Hindlimb muscle (tissue), 1 donor: Measurements from ENCODE around the gene THSD7A. TPM values are rescaled to one million over a fixed set of nuclear protein-coding genes. Genes with fewer than 3 reads are reported as not detected.
A peak's percentile ranks its signal among the peaks of the same experiment; 100 is the strongest.

ENCODE experiments used
- DNase-seq: peaks from one replicate; pipeline ENCODE4 v3.0.0-alpha.2; 2013
- polyA plus RNA-seq: library from polyadenylated mRNA; unstranded; fragments of 120-200 nt; gene quantifications from one replicate; pipeline ENCODE4 v1.2.1, GENCODE V29; 2013; ENCODE audit not compliant: insufficient read length

THSD7A gene, protein sequence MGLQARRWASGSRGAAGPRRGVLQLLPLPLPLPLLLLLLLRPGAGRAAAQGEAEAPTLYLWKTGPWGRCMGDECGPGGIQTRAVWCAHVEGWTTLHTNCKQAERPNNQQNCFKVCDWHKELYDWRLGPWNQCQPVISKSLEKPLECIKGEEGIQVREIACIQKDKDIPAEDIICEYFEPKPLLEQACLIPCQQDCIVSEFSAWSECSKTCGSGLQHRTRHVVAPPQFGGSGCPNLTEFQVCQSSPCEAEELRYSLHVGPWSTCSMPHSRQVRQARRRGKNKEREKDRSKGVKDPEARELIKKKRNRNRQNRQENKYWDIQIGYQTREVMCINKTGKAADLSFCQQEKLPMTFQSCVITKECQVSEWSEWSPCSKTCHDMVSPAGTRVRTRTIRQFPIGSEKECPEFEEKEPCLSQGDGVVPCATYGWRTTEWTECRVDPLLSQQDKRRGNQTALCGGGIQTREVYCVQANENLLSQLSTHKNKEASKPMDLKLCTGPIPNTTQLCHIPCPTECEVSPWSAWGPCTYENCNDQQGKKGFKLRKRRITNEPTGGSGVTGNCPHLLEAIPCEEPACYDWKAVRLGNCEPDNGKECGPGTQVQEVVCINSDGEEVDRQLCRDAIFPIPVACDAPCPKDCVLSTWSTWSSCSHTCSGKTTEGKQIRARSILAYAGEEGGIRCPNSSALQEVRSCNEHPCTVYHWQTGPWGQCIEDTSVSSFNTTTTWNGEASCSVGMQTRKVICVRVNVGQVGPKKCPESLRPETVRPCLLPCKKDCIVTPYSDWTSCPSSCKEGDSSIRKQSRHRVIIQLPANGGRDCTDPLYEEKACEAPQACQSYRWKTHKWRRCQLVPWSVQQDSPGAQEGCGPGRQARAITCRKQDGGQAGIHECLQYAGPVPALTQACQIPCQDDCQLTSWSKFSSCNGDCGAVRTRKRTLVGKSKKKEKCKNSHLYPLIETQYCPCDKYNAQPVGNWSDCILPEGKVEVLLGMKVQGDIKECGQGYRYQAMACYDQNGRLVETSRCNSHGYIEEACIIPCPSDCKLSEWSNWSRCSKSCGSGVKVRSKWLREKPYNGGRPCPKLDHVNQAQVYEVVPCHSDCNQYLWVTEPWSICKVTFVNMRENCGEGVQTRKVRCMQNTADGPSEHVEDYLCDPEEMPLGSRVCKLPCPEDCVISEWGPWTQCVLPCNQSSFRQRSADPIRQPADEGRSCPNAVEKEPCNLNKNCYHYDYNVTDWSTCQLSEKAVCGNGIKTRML (N-terminal part only)
- polyA plus RNA-seq: 3.8 TPM

DNA sequence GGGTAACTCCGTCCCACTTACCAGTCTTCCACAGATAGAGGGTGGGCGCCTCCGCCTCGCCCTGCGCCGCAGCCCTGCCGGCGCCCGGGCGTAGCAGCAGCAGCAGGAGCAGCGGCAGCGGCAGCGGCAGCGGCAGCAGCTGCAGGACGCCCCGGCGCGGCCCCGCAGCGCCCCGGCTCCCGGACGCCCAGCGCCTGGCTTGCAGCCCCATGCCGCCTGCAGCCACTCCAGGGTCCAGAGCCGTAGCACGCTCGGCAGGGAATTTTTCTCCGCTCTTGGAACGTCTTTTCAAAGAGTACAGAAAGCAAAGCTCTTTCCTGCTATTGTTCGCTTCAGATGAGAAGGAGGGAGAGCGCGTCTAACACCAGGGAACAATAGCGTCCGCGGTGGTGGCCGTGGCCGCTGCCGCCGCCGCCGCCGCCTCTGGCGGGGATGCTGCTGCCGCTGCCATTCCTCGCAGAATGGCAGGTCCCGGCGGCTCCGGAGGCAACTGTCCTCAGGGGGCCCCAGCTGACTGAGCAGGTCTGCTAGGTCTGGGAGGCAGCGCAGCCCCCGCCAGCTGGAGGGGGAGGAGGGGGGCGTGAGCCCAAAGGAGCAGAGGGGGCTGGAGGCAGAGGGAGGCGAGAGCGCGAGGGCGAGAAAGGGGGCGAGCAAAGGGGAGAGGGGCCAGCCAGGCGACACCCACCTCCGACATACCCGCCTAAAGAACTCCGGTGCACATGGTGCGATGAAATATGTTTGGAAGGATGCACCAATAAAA is at the start of gene THSD7A:
TSS of gene THSD7A (minus strand) at position 463 of the 760 bp plus-strand sequence. CDS start at position 211, 252 bp downstream.
- DNase-seq: peak; percentile 54

DNA sequence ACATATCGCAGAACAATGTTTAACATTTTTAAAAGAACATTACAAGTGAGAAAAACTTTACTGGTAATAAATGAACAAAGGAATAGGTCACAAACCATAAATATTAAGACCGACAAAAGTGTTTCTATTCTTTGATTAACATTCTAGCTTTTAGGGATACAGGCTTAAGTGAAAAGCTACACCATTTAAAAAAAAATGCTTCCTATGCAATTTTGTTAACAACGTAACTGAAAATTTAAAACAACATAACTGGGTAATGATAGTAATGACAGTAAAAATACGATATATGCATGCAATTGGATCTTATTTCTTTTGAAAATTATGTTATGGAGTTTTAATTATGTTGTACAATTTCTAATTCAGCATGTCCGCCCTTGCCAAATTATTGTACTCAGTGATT is 49.7 kb upstream of the THSD7A start:
- DNase-seq: no peak

DNA sequence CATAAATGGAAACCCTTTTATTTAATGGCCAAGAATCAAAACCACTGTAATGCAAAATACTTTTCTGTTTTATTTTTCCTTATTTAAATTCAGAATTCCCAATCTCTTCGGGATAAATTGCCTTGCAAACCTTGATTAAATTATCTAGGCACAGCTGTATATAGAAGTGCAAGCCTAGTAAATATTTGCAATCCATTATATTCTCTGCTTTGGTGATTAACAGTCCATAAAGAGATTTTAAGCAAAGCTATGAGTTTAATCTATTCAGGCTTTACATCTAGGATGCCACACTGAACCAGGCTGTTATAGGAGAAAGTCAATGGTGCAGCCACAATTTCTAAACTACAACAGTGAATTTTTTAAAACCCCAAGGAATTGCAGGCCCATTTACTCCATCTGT is 43.6 kb upstream of the THSD7A start:
- DNase-seq: no peak

DNA sequence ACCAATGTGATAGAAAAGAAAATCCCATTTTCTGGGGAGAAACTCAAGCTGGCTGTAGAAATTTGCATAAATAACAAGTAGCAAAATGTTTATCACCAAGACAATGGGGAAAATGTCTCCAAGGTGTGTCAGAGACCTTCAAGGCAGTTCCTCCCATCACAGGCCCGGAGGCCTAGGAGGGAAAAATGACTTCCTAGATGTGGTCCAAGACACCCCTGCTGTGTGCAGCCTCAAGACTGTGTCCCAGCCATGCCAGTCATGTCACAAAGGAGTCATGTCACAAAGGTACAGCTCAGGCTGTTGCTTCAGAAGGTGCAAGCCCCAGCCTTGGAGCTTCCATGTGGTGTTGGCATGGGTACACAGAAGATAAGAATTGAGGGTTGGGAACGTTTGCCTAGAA is 33.7 kb upstream of the THSD7A start:
- DNase-seq: no peak

DNA sequence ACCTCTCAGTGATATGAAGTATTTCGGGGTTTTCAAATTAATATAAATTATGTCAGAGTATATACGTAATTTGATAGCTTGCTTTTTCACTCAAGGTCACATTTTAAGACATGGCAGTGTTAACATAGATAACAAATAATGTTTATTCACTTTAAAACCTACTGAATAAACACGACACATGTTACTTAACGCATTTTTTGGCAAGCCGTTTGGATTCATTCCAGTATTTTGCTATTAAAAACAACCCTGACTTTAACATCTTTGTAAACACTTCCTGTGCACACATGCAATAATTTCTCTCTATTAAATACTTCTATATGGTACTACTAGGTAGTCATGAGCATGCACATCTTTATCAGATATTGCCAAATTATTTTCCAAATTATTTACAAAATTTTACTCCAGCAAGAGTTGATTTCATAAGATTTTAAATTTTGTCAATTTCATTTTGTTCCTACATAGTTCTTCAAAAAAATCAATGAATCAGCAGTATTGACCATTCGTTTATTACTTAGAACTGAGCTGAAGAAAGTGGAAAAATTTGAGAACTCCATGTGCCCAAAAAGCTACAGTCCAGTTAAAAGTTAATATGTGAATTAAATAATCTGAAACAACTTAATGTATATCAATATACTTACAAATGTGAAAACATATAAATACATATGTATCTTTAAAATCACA is 26.8 kb upstream of the THSD7A start:
- DNase-seq: no peak

DNA sequence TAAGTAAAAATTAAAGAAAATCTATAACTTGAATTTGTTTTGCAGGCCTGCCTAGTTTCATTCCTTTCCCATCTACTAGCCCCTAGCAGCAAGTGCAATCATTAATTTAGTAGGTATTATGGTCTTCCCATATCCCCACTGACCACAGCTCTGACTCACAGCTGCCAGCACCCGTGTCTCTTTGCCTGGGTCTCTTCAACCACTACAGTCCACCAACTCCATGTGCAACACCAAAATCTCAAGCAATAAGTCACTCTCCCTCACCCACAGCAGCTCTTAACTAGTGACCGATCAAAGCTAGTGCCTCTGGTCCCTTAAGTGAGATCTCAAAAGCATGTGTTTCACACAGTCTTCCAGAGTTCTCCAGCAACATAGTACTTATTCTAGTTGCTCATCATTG is 26.0 kb upstream of the THSD7A start:
- DNase-seq: no peak

DNA sequence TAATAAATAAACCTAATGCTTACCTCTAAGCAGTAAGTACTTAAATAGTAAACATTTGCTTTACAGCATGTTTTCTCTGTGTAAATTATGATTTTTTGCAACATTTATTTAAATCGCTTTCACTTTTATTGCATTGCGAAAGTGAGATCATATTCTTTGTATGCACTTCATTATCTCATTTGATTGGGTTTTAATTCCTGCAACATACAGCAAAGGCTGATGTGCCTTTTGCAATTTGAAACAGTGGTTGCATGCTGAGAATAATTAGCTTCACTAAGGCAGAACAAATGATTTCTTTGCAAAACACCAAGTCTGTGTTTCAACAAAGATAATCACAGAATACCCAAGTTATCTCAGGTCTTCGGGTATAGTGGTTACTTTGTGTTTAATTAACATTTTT is 16.3 kb upstream of the THSD7A start:
- DNase-seq: no peak

DNA sequence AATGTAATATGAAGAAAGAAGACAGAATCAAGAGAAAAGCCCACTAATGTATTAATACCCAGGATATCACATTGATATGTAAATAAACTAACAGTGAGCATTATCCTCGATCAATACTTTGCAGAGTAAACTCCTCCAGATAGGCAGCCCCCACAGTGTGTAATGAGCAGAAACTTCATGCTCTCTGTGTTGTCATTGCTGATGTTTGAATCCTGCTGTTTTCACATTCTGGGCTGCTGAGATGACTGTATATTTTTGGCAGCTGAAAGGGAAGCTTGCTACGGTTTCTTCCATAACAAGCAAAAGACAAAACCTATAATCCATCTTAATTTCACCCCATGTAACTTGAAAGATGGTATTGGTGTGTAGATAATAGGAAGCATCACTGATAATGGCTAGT is 15.3 kb upstream of the THSD7A start:
- DNase-seq: no peak

DNA sequence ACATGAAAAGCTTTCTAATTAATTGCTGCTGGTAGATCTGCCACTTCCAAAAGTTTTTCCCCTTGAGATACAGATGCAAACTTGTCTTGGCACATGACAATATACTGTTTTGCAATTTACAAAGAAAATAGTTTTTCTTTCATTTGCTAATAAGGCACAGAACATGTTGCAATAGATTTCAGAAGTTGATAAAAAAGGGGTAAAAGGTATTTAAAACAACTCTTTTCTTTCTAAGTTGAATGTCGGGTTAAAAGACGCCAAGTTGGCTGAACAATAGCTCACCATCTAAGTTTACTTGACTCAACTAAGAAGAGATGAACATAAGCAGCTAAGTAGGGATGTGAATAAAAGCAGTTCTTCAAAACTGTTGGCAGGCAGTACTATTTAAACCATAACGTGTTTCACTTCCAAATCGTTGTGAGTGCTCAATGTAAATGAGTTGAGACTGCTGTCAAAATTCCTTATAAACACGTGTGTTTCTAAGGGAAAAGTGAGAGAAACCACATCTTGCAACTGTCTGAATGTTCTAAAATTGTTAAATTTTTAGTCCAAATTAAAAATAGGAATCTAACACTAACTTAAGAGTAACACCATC is 14.5 kb upstream of the THSD7A start:
- no peak for DNase-seq

DNA sequence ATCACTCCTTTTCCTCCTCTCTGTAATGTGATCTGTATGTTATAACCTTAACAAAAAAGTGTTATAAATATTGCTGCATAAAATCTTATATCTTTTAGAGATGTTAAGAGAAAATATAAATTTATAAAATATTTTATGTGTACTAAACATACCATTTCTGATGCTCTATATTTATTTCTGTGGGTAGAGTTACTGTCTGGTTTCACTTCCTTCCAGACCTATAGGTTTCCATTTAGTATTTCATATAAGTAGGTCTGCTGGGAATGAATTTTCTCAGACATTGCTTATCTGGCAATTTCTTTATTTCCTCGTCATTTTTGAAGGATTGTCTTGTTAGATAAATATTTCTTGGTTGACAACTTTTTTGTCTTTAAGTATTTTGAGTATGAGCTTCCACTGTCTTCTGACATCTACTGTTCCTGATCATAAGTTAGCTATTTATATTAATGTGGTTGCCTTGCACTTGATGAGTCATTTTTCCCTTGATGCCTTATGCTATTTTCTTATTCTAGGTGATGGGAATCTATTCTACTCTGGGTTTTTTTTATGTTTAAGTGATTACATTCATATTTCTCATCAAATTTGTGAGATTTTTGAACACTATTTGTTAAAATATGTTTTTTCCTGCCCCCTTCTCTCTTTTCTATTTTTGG is 11.2 kb upstream of the THSD7A start:
- DNase-seq: no peak

DNA sequence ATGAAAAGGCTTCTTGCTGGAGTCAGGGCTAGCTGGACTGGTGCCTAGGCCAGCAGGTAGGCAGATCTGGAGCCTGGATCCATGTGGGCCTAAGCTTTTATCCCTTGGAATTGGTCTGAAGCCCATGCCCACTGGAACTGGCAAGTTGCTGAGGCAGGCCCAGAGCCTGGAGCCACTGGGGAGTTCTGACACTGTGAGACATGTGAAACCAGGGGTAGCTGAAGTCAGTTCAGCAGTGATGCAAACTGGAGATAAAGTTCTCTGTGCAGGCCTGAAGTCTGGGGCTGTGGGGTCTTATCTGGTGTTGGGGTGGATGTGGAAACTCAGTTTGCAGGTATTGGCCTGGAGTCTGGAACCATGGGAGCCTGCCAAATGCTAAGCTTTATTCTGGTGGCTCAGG is 9.7 kb upstream of the THSD7A start:
- DNase-seq: no peak

DNA sequence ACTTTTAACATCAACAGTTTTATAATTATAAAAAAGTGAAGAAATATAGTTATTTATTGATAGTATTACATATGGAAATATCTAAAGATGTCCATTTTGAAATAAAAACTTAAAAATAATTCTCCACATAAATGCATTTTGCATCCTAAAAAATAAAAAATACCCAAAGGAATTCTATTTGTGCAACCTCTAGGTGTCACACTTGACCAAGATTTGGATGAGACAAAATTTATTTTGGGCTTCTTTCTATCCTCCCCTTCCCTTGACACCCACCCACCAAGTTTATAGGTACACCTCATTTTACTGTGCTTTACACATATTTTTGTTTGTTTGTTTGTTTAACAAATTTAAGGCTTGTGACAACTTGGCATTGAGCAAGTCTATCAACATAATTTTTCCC is 3.3 kb upstream of the THSD7A start:
- DNase-seq: no peak

DNA sequence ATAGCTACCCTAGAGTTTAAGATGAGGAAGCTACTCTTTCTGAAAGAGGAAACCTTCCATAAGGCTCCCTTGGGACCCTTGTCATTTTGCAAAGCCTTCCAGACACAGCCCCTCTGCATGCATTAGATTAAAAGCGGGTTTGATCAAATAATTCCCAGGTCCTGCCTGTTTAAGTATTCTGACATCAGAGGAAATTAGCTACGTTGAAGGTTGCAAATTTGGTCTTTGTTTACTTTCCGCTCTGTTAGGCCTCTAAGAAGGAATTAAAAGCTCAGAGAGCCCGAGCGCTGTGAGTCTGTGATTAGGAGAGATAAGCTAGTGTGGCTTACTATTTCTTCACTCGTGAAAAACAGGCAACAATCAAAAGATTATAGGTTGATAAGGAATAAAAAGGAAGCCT is 1.4 kb upstream of the THSD7A start:
- no peak for DNase-seq

DNA sequence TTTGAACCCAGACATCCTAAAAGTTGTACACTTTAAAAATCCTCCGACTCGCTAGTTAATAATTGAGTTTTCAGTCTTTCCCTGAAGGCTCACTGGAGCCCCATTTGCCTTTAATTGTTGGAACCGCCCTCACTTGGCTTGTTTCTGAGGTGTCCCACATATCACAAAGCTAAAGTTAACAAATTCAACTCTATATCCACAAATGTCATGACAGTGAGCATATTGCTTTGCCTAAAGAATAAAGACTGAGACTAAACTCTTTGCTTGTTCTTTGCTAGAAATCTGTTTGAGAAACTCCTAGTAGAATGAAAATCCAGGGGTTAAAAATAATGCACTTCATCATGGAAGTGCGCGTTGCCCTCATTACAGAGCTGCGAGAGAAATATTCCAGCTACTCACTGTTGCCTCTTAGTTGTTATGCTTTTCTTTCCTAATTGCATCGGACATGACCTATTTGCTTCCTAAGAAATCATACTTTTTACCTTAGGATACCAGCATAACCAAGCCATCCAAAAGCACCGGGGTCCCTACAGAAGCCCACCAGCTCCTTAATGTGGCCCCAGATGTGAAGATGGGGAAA is 752 bp downstream of the THSD7A start:
- DNase-seq: peak; percentile 26

DNA sequence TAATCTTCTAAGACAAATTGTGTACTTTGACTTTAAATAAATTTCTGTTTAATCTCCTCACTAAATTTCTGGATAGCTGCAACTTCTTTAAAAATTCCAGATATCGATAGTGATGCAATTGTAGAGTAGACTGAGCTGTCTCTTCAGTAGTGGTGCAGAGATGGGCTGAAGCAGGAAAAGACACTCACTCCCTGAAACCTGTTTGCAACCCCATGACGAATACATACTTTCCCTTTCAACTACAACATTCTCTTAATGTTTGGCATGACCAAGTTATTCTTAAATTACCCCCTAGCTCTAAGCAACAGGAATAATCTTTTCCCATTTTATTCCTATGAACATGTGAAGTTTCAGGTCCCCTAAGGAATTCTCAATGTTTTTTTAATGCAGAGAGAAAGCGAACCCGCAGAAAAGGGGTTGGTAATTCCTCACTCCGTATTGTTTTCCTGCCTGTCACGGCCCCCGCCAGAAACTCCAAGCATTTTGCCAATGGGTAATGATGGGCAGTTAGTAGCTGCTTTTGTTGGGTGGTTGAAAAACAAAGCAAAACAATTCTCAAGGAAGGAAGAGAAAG is 1.3 kb downstream of the THSD7A start:
- DNase-seq: peak; percentile 11

DNA sequence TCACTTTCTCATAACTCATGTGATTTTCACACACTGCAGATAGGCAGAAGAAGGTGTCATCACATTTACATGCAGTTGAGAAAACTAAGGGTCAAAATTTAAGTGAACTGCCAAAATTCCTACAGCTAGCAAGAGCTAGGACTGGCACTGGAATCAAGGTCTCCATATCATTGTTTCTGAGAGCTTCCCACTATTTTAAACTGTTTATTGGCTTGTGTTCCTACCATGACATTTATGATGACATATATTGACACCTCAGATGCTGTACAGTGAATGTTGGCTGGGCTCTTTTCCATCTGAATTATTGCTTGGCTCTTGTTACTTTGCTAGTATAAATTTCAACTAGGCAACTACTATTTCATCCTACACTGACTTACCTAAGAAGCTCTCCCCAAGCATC is 2.0 kb downstream of the THSD7A start:
- DNase-seq: no peak

DNA sequence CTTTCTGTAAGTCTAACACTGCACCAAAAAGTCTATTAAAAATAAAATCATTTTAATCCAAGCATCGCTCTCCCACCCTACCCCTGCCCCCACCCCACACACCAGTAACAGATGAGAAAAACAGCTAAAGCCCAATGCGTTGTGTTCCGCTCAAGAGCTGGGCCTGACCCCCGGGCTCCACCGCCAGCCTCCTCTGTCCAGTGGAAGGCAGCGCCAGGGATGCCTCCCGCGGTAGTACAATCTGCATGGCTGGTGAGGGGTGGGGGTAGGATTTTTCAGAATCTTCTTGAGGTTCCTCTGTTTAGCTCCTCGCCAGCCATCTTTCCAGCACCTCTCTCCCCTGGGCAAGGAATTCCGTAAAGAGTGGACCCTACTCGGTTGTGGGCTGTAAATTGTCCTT is 12.1 kb downstream of the THSD7A start:
- DNase-seq: no peak

DNA sequence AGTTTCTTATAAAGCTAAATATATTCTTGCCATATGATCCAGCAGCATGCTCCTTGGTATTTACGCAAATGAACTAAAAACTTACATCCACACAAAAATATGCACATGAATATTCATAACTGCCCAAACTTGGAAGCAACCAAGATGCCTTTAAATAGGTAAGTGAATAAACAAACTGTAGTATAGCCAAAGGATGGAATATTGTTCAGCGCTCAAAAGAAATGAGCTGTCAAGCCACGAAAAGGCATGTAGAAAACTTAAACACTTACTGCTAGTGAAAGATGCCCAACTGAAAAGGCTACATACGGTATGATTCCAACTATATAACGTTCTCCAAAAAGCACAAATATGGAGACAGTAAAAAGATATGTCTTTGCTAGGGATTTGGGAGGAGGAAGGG is 12.7 kb downstream of the THSD7A start:
- no peak for DNase-seq

DNA sequence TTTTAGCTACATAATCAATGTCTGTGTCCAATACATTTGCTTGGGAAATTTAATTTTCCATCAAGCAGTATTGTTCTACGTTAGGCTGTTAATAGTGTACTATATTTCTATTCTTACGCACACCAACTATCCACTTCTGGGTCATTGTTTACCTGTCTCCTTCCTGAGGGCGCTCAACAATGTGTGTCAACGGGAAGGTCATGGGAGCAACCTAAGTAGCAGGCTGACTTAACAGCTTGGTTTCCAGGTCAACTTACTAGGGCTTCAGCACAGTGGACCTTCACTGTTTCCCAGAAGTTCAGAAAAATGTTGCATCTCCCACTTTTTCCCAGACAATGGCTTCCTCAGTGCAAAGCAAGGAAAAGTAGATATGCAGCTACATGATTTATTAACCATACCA is 13.7 kb downstream of the THSD7A start:
- DNase-seq: no peak
